AG04450 (cell line): ENCODE data around the gene CHP1. TPM values are rescaled to one million over a fixed set of nuclear protein-coding genes. Genes with fewer than 3 reads are reported as not detected.

Experiments
- CTCF ChIA-PET: fragments of 300-600, 350-600 bp; formaldehyde crosslinking; extraction: SDS; loops from one replicate; lab custom pipeline; 2022; ENCODE audit warnings: antibody characterized with exemption, inconsistent platforms; lab: Charles Lee
- POLR2A ChIA-PET: fragments of 350-600 bp; formaldehyde crosslinking; extraction: SDS; loops from one replicate; lab custom pipeline; 2021; ENCODE audit warnings: antibody characterized with exemption, inconsistent platforms; lab: Yijun Ruan, JAX
- DNase-seq: peaks from one replicate; pipeline ENCODE4 v3.0.0-alpha.2; 2011; ENCODE audit warnings: low read depth, low spot score
- H3K27ac ChIP-seq: one replicate; pipeline ENCODE4 v1.5.1; 2012; ENCODE audit warnings: low read depth, low read length, control low read depth
- H3K27me3 ChIP-seq: one replicate; pipeline ENCODE4 v1.6.0; 2012; ENCODE audit warnings: low read length; ENCODE audit not compliant: control insufficient read depth, insufficient read depth
- H3K4me3 ChIP-seq: 2 replicates; pipeline ENCODE4 v1.5.1; 2011; ENCODE audit warnings: mild to moderate bottlenecking, low read depth, low read length, control low read depth
- H3K9me3 ChIP-seq: 2 replicates; pipeline ENCODE4 v1.5.1; 2012; ENCODE audit warnings: low read length; ENCODE audit not compliant: control insufficient read depth, insufficient read depth
- CTCF ChIP-seq: IDR thresholded peaks from 2 replicates; pipeline ENCODE4 v1.5.1; 2011; ENCODE audit warnings: low read depth, low read length, control low read depth, inconsistent platforms
- polyA plus RNA-seq: library from polyadenylated mRNA; depleted of rRNA; stranded (reverse); fragments of >200 nt; gene quantifications from 2 replicates; pipeline ENCODE4 v1.2.3, GENCODE V29; 2011

Gene CHP1
- polyA plus RNA-seq, 1 experiment = 90.1 TPM

DNA sequence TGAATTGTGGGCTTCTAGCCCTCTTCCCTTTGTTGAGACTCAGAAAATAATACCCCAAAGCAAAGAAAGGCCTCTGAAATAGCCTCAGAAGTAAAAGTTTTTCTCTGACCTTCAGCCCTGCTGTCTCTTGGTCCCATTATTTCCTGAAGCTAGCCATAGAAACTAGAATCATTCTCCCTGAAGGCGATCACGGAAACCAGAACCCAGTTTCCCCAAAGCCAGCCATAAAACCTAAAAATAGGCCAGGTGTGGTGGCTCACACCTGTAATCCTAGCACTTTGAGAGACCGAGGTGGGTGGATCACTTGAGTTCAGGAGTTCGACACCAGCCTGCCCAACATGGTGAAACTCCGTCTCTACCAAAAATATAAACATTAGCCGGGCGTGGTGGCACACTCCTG is 27.7 kb upstream of the CHP1 start:
- Histone ChIP-seq H3K9me3 (no peaks in the 10 kb centered on the region), H3K4me3 (no peak overlapping the region), H3K27me3 (no peaks in the 10 kb centered on the region), H3K27ac (no peak overlapping the region)
- ChIA-PET POLR2A (no interaction called here), CTCF (no interaction called here)
- no peak for DNase-seq
- no peak for TF ChIP-seq CTCF

DNA sequence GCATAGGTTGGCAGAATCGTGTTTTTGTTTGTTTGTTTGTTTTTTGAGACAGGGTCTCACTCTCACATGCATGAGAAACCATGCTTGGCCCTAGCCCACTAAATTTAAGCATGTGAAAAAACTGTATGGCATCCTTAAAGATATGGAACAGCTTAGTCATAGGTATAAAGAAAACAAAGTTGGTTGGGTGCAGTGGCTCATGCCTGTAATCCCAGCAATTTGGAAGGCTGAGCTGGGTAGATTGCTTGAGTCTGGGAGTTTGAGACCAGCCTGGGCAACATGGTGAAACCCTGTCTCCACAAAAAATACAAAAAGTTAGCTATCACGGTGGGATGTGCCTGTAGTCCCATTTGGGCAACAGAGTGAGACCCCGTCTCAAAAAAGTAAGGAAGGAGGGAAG is 25.8 kb upstream of the CHP1 start:
- TF ChIP-seq CTCF = no peak
- ChIA-PET POLR2A (no interaction called here), CTCF (no interaction called here)
- Histone ChIP-seq H3K4me3 (no peak overlapping the region), H3K9me3 (no peaks in the 10 kb centered on the region), H3K27me3 (peaks cover 2% of the 10 kb centered on the region), H3K27ac (no peak overlapping the region)
- DNase-seq = no peak

DNA sequence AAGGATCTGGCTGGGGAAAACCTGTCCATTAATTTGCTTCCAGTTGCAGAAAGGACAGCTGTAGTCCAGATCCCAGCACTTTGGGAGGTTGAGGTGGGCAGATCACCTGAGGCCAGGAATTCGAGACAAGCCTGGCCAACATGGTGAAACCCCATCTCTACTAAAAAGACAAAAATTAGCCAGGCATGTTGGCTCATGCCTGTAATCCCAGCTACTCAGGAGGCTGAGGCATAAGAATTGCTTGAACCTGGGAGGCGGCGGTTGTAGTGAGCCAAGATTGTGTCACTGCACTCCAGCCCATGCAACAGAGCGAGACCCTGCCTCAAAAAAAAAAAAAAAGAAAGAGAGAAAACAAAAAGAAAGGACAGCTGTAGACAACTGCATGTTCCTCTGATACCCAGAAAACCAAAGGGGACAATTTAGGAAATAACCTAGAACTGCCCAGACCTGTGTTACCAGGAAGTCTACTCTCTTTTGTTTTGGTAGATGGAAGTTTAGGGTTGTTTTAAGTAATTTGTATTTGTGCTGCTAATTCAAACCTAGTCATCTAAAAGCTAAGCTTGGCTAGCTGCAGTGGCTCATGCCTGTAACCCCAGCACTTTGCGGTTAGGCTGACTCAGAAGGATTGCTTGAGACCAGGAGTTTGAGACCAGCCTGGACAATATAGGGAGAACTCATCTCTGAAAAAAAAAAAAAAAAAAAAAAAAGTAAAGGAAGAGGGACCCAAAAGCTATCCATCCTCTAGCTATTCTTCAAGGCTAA is 23.2 kb upstream of the CHP1 start:
- no peak for TF ChIP-seq CTCF
- Histone ChIP-seq H3K4me3 (no peak overlapping the region), H3K27ac (no peak overlapping the region), H3K27me3 (peaks cover 2% of the 10 kb centered on the region), H3K9me3 (no peaks in the 10 kb centered on the region)
- POLR2A ChIA-PET = interaction anchor here (0.6 kb wide), 1 partner anchor 124 kb away, joined by 5 read pairs; no protein-coding TSS in a partner anchor
- CTCF ChIA-PET = interaction anchor here (0.7 kb wide), 1 partner anchor 22 kb away, joined by 3 read pairs; no protein-coding TSS in a partner anchor
- peak; percentile 37 for DNase-seq

- DNase-seq = no peak
- ChIA-PET POLR2A (interaction anchor here (0.7 kb wide), 1 partner anchor 184 kb away, joined by 3 read pairs; no protein-coding TSS in a partner anchor), CTCF (no interaction called here)
- peaks cover 12% of the 10 kb centered on the region for H3K27me3 ChIP-seq
- H3K27ac ChIP-seq = no peak overlapping the region
- H3K9me3 ChIP-seq = no peaks in the 10 kb centered on the region
- TF ChIP-seq CTCF = no peak
- H3K4me3 ChIP-seq = no peak overlapping the region
Measured at GRCh38 chr15:41215708-41216107, 15.4 kb upstream of the CHP1 start.

DNA sequence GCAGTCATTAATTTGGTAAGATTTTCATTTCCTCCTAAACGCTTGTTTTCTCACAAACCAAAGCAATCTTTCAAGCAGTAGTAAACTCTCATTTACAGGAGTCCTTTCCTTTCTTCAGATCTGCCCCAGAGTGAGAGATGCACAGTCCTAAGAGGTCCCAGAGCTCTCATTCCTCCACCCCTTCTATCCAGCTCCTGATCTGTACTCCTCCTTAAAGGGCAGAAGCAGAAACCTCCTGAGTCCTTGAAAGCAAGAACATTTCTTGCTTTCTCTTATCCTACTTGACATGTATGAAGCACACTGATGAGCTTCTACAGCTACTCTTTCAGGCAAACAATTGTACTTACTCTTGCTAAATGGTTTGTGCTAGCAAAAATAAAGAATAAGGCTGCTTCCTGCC is 12.2 kb upstream of the CHP1 start:
- no peak for DNase-seq
- no peak overlapping the region for H3K4me3 ChIP-seq
- no peak overlapping the region for H3K27ac ChIP-seq
- peaks cover 15% of the 10 kb centered on the region for H3K27me3 ChIP-seq
- no peaks in the 10 kb centered on the region for H3K9me3 ChIP-seq
- no peak for TF ChIP-seq CTCF
- CTCF ChIA-PET = interaction anchor here (0.6 to 1.1 kb wide), 2 partner anchors 12 to 25 kb away, joined by 5 read pairs; partner anchors contain the start of genes CHP1 and EXD1
- POLR2A ChIA-PET = interaction anchor here (0.6 kb wide), 1 partner anchor 23 kb away, joined by 3 read pairs; no protein-coding TSS in a partner anchor
